Astrocyte of the cerebellum (primary cell): ENCODE data around the gene GRIFIN.
"Not testable (repeated sequence)": the region's sequence is repeated elsewhere in the genome, so short reads cannot be mapped to it uniquely, and the experiment has no call there.

Experiments used
- DNase-seq: peaks from one replicate; pipeline ENCODE4 v3.0.0-alpha.2; 2011; ENCODE audit warnings: low read depth
- H3K4me3 ChIP-seq: 2 replicates; pipeline ENCODE4 v1.5.1; 2011; ENCODE audit warnings: mild to moderate bottlenecking, low read depth, low read length, moderate library complexity
- in situ Hi-C: cut with HindIII; loops from 2 replicates; pipeline ENCODE4 v1.10.0; 2017; ENCODE audit warnings: low sequenced_read_pairs
- TF ChIP-seq, protein P1 (sequence below): IDR thresholded peaks from 2 replicates; pipeline ENCODE4 v1.5.1; 2012; ENCODE audit warnings: low read length, low read depth, moderate library complexity, mild to moderate bottlenecking; ENCODE audit errors: missing control alignments

GRIFIN gene

DNA sequence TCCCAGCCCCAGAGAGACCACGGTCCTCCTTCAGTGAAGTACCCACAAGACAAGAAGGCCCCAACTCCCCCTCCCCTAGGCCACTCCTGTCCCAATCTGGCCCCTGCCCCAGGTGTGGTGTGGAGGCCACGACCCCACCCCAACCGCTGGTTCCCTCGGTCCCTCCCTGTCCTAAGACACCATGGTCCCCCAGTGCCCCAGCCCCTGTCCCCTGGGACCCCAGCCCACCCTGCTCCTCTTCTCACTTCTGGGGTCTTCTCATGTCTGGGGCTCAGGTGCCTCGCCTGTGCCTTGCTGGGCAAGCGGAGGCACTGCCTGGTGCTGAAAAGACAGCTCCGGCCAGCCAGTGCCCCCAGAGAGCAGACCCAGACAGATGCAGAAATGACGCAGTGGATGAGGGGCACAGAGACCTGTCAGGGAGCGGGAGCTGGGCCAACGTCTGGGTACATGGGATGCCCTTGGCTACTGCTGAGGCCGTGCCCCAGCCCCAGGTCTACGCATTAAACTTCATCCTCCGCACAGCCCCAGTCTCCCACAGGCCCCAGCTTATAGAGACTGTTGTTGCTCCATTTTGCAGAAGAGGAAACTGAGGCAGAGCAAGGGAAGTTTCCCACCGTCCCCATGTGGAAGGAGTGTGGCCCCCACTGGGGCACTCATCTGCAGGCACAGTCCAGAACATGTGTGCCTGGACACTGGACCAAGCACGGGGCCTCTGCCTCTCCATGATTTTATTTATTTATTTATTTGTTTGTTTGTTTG, 14.8 kb downstream of the GRIFIN start:
- in situ Hi-C loops: no loop called here
- no peak overlapping the region for H3K4me3 ChIP-seq
- TF ChIP-seq, protein P1, sequence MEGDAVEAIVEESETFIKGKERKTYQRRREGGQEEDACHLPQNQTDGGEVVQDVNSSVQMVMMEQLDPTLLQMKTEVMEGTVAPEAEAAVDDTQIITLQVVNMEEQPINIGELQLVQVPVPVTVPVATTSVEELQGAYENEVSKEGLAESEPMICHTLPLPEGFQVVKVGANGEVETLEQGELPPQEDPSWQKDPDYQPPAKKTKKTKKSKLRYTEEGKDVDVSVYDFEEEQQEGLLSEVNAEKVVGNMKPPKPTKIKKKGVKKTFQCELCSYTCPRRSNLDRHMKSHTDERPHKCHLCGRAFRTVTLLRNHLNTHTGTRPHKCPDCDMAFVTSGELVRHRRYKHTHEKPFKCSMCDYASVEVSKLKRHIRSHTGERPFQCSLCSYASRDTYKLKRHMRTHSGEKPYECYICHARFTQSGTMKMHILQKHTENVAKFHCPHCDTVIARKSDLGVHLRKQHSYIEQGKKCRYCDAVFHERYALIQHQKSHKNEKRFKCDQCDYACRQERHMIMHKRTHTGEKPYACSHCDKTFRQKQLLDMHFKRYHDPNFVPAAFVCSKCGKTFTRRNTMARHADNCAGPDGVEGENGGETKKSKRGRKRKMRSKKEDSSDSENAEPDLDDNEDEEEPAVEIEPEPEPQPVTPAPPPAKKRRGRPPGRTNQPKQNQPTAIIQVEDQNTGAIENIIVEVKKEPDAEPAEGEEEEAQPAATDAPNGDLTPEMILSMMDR: no peak
- no peak for DNase-seq

GRCh38 chr7:2460641-2461040, 15.6 kb downstream of the GRIFIN start:
- H3K4me3 ChIP-seq: no peak overlapping the region
- no peak for DNase-seq
- TF ChIP-seq, protein P1: no peak
- in situ Hi-C loops: no loop called here

DNA sequence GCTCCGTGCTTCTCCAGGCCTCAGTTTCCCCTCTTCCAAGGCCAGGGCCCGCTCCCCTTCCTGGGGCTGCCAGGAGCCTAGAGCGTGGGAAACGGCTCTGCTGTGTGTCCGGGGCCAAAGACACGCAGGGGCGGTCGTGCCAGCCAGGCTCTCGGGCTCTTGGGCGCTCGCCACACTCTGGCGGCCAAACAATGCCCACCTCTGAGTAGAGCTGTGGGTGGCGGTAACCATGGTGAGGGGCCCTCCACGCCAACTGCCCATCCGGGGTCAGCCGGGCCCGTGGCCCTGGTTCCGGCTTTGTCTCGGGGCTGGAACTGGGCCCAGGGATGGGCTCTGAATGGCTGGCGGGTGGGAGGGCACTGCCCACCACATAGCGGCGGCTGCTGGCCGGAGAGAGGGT, 16.0 kb downstream of the GRIFIN start:
- DNase-seq: no peak
- TF ChIP-seq, protein P1: no peak
- in situ Hi-C loops: no loop called here
- H3K4me3 ChIP-seq: no peak overlapping the region

DNA sequence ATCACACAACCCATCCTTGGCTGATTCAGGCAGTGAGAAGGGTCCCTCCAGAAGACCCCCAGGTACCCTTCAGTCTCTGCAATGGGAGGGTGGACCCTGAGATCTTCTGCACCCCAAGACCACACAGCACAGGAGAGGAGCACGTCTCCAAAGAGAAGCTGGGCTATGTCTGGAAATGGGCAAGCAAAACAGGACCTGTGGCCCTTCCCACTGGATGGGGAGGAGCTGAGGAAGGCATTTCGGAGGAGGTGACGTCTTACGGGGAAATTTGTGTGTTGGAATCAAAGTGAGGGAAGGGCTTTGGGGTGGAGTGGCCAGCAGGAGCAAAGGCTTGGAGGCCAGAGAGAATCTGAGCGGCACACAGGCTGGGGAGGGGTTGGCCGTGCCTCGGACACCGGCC, 16.5 kb downstream of the GRIFIN start:
- TF ChIP-seq, protein P1: no peak
- in situ Hi-C loops: no loop called here
- DNase-seq: no peak
- no peak overlapping the region for H3K4me3 ChIP-seq

GRCh38 chr7:2453849-2454248, 22.3 kb downstream of the GRIFIN start:
- DNase-seq, in situ Hi-C loops, H3K4me3 ChIP-seq: not testable (repeated sequence)

GRCh38 chr7:2452643-2453270, 23.4 kb downstream of the GRIFIN start:
- TF ChIP-seq, protein P1: no peak
- in situ Hi-C loops: no loop called here
- H3K4me3 ChIP-seq: no peak overlapping the region
- DNase-seq: no peak

GRCh38 chr7:2452074-2452507, 24.1 kb downstream of the GRIFIN start:
- no peak overlapping the region for H3K4me3 ChIP-seq
- in situ Hi-C loops: no loop called here
- DNase-seq: no peak
- TF ChIP-seq, protein P1: no peak
